DOHH2 (cell line): ENCODE data around the gene CXCL5.

Source experiments
- H3F3A ChIP-seq: fragments of 200-600 bp; sonication (generic), shearing (Covaris generic); 2 replicates; pipeline ENCODE4 v1.6.0; 2016; ENCODE audit warnings: antibody characterized with exemption, mild to moderate bottlenecking; ENCODE audit not compliant: control insufficient read depth, insufficient read depth
- H3K27ac ChIP-seq: fragments of 200-600 bp; sonication (generic); 2 replicates; pipeline ENCODE4 v1.5.1; 2014; ENCODE audit warnings: low read depth, mild to moderate bottlenecking, low read length, moderate library complexity
- H3K27me3 ChIP-seq: fragments of 200-600 bp; sonication (generic); 2 replicates; pipeline ENCODE4 v1.6.1; 2014; ENCODE audit warnings: mild to moderate bottlenecking, low read length, mixed read lengths; ENCODE audit not compliant: control insufficient read depth
- H3K36me3 ChIP-seq: fragments of 200-600 bp; sonication (generic); 2 replicates; pipeline ENCODE4 v1.6.1; 2014; ENCODE audit warnings: mild to moderate bottlenecking, low read length, moderate library complexity, mixed read lengths; ENCODE audit not compliant: control insufficient read depth
- H3K4me1 ChIP-seq: fragments of 200-600 bp; sonication (generic); 2 replicates; pipeline ENCODE4 v1.6.1; 2014; ENCODE audit warnings: mild to moderate bottlenecking, low read length, mixed read lengths; ENCODE audit not compliant: control insufficient read depth
- H3K4me2 ChIP-seq: fragments of 200-600 bp; sonication (generic); 2 replicates; pipeline ENCODE4 v1.6.0; 2014; ENCODE audit warnings: mild to moderate bottlenecking, low read length, moderate library complexity
- H3K4me3 ChIP-seq: fragments of 200-600 bp; sonication (generic); 2 replicates; pipeline ENCODE4 v1.5.1; 2014; ENCODE audit warnings: mild to moderate bottlenecking, low read length, mixed read lengths
- H3K79me2 ChIP-seq: fragments of 200-600 bp; sonication (generic); 2 replicates; pipeline ENCODE4 v1.6.1; 2014; ENCODE audit warnings: mild to moderate bottlenecking, low read length, mixed read lengths; ENCODE audit not compliant: control insufficient read depth
- H3K9me2 ChIP-seq: fragments of 200-600 bp; sonication (generic); replicated peaks from 2 replicates; pipeline ENCODE4 v1.6.1; 2014; ENCODE audit warnings: mild to moderate bottlenecking, low read length, mixed read lengths; ENCODE audit not compliant: control insufficient read depth
- H3K9me3 ChIP-seq: fragments of 200-600 bp; sonication (generic); 2 replicates; pipeline ENCODE4 v1.6.1; 2014; ENCODE audit warnings: antibody characterized with exemption, low read length, mixed read lengths; ENCODE audit not compliant: control insufficient read depth, insufficient read depth
- H4K20me1 ChIP-seq: fragments of 200-600 bp; sonication (generic); 2 replicates; pipeline ENCODE4 v1.6.0; 2014; ENCODE audit warnings: low read depth, mild to moderate bottlenecking, antibody characterized with exemption, low read length, moderate library complexity; ENCODE audit not compliant: control insufficient read depth, insufficient read depth
- CTCF ChIP-seq: fragments of 200-600 bp; sonication (generic); IDR thresholded peaks from one replicate; pipeline ENCODE4 v1.5.1; 2014; ENCODE audit warnings: antibody characterized with exemption, mild to moderate bottlenecking, low read depth, low read length; ENCODE audit not compliant: poor library complexity, severe bottlenecking
- EZH2phosphoT487 ChIP-seq: fragments of 200-600 bp; sonication (generic); IDR thresholded peaks from 2 replicates; pipeline ENCODE4 v1.6.1; 2017; ENCODE audit warnings: borderline replicate concordance, mild to moderate bottlenecking, antibody characterized with exemption, low read length, moderate library complexity, mixed read lengths

Gene CXCL5

GRCh38 chr4:74031576-74031975 lies 33.1 kb upstream of the CXCL5 start:
- H3K27me3 ChIP-seq, result no peaks in the 10 kb centered on the region
- H3K79me2 ChIP-seq, result no peaks in the 10 kb centered on the region
- TF ChIP-seq EZH2phosphoT487 (no peak), CTCF (no peak)
- no peak overlapping the region for H3K4me2 ChIP-seq
- H3K4me1 ChIP-seq, result no peaks in the 10 kb centered on the region
- H3K27ac ChIP-seq, result no peak overlapping the region
- no peak overlapping the region for H3K4me3 ChIP-seq
- H3F3A ChIP-seq, result no peaks in the 10 kb centered on the region
- no peaks in the 10 kb centered on the region for H4K20me1 ChIP-seq
- H3K9me3 ChIP-seq, result no peaks in the 10 kb centered on the region
- H3K36me3 ChIP-seq, result no peaks in the 10 kb centered on the region
- H3K9me2 ChIP-seq, result no peaks in the 10 kb centered on the region

- Histone ChIP-seq H3K27me3 (no peaks in the 10 kb centered on the region), H3K27ac (no peak overlapping the region), H3K79me2 (no peaks in the 10 kb centered on the region), H3K9me3 (no peaks in the 10 kb centered on the region), H3K4me2 (no peak overlapping the region), H3K9me2 (no peaks in the 10 kb centered on the region), H3K4me1 (no peaks in the 10 kb centered on the region), H3F3A (no peaks in the 10 kb centered on the region), H4K20me1 (no peaks in the 10 kb centered on the region), H3K36me3 (no peaks in the 10 kb centered on the region), H3K4me3 (no peak overlapping the region)
- TF ChIP-seq EZH2phosphoT487 (no peak), CTCF (no peak)
These were observed 31.8 kb upstream of the CXCL5 start for GRCh38 chr4:74030285-74030684.

GRCh38 chr4:74028504-74028903 lies 30.0 kb upstream of the CXCL5 start:
- Histone ChIP-seq H3K9me2 (no peaks in the 10 kb centered on the region), H3F3A (no peaks in the 10 kb centered on the region), H3K36me3 (no peaks in the 10 kb centered on the region), H3K4me1 (no peaks in the 10 kb centered on the region), H3K9me3 (no peaks in the 10 kb centered on the region), H4K20me1 (no peaks in the 10 kb centered on the region), H3K4me2 (no peak overlapping the region), H3K27me3 (no peaks in the 10 kb centered on the region), H3K27ac (no peak overlapping the region), H3K4me3 (no peak overlapping the region), H3K79me2 (no peaks in the 10 kb centered on the region)
- TF ChIP-seq EZH2phosphoT487 (no peak), CTCF (no peak)

- Histone ChIP-seq H3K79me2 (no peaks in the 10 kb centered on the region), H3K9me3 (no peaks in the 10 kb centered on the region), H3K4me3 (no peak overlapping the region), H3K27me3 (no peaks in the 10 kb centered on the region), H3K36me3 (no peaks in the 10 kb centered on the region), H3K9me2 (no peaks in the 10 kb centered on the region), H3F3A (no peaks in the 10 kb centered on the region), H3K27ac (no peak overlapping the region), H4K20me1 (no peaks in the 10 kb centered on the region), H3K4me2 (no peak overlapping the region), H3K4me1 (no peaks in the 10 kb centered on the region)
- no peak for TF ChIP-seq EZH2phosphoT487
- TF ChIP-seq CTCF, result no peak
These were observed 25.2 kb upstream of the CXCL5 start for GRCh38 chr4:74023709-74024108.
